ENCODE data around the gene PDLIM5.

Gene PDLIM5

DNA sequence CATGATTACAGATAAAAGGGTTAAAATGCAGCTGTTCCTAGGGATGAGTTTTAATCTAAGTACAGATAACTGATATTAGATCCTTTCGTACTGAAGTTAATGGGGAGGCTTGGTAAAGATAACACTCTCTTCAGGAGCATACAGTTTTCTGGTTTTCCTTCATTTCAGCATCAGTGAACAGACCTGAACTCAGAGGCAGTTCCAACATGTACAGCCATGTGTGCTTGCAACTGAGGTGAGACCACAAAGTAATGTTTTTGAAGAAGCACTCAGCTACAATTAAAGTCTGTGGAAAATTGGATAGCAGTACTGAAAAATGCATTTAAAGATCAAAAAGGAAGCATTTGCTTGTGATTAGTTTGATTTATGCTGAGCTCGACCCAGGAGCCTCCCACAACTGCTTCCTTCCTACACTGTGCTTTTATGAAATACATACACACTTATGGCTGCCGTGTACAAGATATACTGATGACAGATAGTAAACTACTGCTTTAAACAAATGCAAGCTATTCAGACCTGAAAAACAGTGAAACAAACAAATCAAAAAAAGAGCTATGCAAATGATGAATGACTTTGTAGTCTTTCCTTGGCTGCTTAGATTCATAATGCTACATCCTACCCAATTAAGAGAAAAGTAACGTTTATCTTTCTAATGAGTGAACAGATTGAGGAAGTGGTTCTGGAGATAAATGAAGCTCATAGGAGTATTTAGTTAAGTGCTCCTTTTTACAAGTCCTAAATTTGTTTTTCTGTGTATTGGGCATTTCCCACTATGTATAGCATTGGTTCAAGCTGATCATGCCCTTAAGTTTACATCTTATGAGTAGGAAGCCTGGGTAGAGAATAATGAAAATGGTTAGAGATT lies 68.4 kb downstream of the PDLIM5 start:
- no peak for DNase-seq
- Histone ChIP-seq H3K9me3 (ENCODE audit: control insufficient read depth, low read length) (no peaks in the 10 kb centered on the region), H3K4me1 (ENCODE audit: control insufficient read depth, insufficient read depth, low read length, poor library complexity, severe bottlenecking) (peaks cover 4% of the 10 kb centered on the region), H3K4me3 (ENCODE audit: insufficient read depth, low read depth, low read length, poor library complexity, severe bottlenecking) (no peak overlapping the region), H3K27me3 (replicated peaks; ENCODE audit: control insufficient read depth, insufficient read depth, low read length, poor library complexity, severe bottlenecking) (no peaks in the 10 kb centered on the region), H3K36me3 (ENCODE audit: control insufficient read depth, insufficient read depth, low read length) (no peaks in the 10 kb centered on the region), H3K27ac (ENCODE audit: insufficient read depth, low read length, poor library complexity, severe bottlenecking) (no peak overlapping the region)

DNA sequence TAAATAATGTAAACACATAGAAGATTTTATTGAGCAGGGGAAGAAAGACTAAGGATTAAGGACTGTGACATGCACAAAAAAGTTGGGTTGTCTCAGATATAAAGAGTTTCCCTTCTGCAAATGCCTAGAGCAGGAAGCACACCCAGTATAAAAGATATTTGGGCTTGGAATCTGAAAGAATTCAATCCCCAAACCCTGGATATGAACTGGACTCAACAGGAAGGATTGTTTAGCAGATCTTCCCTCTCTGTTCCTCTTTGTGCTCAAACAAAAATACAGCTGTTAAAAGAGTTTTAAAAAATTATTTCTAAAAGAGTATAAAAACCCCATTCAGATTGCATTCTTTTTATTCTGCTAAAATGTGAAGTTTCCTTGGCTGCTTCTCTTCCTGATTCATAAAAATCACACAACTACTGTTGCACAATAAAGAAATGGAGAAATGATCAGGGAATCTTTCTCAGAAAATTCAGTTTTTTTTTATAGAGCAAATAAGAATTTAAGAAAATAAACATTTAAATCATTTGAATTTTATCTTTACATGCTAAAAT lies 71.4 kb downstream of the PDLIM5 start:
- Histone ChIP-seq H3K9me3 (ENCODE audit: control insufficient read depth, low read length) (no peaks in the 10 kb centered on the region), H3K4me3 (ENCODE audit: insufficient read depth, low read depth, low read length, poor library complexity, severe bottlenecking) (no peak overlapping the region), H3K4me1 (ENCODE audit: control insufficient read depth, insufficient read depth, low read length, poor library complexity, severe bottlenecking) (peaks cover 4% of the 10 kb centered on the region), H3K36me3 (ENCODE audit: control insufficient read depth, insufficient read depth, low read length) (no peaks in the 10 kb centered on the region), H3K27ac (ENCODE audit: insufficient read depth, low read length, poor library complexity, severe bottlenecking) (no peak overlapping the region), H3K27me3 (replicated peaks; ENCODE audit: control insufficient read depth, insufficient read depth, low read length, poor library complexity, severe bottlenecking) (no peaks in the 10 kb centered on the region)
- DNase-seq, result no peak

DNA sequence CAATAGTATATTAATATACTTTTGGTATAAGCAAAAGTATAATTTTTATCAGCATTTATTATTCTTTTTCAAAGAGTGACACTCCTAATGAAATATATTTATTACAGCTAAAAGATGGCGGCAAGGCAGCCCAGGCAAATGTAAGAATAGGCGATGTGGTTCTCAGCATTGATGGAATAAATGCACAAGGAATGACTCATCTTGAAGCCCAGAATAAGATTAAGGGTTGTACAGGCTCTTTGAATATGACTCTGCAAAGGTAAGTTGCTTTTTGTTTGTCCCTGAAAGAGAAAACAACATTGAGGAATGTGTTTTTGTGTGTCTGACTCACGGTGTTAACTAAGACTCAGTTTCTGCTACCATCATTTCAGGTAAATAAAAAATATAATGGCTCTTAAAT lies 71.9 kb downstream of the PDLIM5 start:
- no peak overlapping the region for H3K27ac ChIP-seq (ENCODE audit: insufficient read depth, low read length, poor library complexity, severe bottlenecking)
- no peak for DNase-seq

DNA sequence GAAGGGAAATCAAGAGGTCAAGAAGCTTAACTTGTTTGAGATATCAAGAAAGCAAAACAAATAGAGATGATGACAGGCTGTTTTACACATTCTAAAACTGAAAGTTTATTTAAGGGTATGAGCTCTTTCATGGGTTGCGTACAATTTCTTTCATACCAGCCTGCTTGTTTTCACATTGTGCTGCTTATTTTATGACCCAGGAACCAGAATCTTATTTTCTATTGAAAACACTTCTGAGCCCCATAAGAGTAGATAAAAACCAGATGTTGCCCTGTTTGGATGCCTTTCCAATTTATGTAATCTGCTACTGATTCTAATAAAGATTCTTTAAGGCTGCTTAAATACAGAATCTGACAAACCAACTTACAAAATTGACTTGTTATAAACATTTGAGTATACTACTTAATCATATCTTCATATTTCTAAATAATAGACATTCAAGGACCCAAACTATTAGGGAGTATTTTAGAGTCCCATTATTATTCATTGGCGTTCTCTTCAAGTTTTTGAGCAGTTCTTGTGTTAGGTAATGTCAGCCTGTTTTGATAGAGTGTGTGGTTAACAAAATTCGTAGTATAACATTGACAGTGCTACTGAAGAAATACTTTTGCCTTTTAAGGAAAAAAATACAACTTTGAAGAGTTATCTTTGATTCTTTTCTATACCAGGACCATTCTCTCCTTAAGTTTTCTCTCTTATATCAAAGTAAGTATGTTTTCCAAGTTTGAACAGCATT lies 74.4 kb downstream of the PDLIM5 start:
- no peaks in the 10 kb centered on the region for H3K27me3 ChIP-seq (replicated peaks; ENCODE audit: control insufficient read depth, insufficient read depth, low read length, poor library complexity, severe bottlenecking)
- H3K4me1 ChIP-seq (ENCODE audit: control insufficient read depth, insufficient read depth, low read length, poor library complexity, severe bottlenecking), result no peaks in the 10 kb centered on the region
- H3K27ac ChIP-seq (ENCODE audit: insufficient read depth, low read length, poor library complexity, severe bottlenecking), result no peak overlapping the region
- H3K4me3 ChIP-seq (ENCODE audit: insufficient read depth, low read depth, low read length, poor library complexity, severe bottlenecking), result no peak overlapping the region
- DNase-seq, result no peak
- no peaks in the 10 kb centered on the region for H3K9me3 ChIP-seq (ENCODE audit: control insufficient read depth, low read length)
- H3K36me3 ChIP-seq (ENCODE audit: control insufficient read depth, insufficient read depth, low read length), result no peaks in the 10 kb centered on the region

More for the DNA sequence above, 71.9 kb downstream of the PDLIM5 start:
- Histone ChIP-seq H3K27me3 (replicated peaks; ENCODE audit: control insufficient read depth, insufficient read depth, low read length, poor library complexity, severe bottlenecking) (no peaks in the 10 kb centered on the region), H3K36me3 (ENCODE audit: control insufficient read depth, insufficient read depth, low read length) (no peaks in the 10 kb centered on the region), H3K4me1 (ENCODE audit: control insufficient read depth, insufficient read depth, low read length, poor library complexity, severe bottlenecking) (peaks cover 4% of the 10 kb centered on the region), H3K9me3 (ENCODE audit: control insufficient read depth, low read length) (no peaks in the 10 kb centered on the region), H3K4me3 (ENCODE audit: insufficient read depth, low read depth, low read length, poor library complexity, severe bottlenecking) (no peak overlapping the region)

DNA sequence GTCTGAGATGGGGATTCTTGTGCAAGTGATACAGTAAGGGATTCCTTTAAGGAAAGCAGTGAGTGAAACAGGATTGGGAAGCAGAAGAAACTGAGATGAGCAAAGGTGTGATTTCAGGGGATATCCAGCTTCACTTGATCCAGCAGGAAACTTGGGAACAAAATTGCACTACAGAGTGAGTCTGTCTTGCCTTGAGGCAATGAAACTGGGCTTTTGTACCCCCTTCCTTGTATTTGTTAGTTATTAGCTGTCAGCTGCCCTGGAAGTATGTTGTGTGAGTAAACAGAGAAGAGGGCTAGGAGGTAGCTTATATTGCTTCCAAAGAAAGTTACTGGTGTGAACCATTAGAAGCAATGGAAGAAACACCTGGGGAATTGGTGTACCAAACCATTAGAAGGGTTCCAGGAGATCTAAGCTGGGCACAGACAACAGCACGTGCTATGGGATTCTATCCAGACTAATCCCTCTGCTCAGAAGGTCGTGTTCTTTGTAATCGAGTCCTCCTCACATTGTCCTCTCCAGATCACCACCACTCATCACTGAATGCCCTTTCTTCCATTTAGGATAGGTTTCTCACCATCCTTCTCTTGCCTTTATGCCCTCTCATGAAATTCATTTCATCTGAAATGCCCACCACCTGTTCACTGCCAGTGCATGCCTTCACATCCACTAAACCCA lies 76.0 kb downstream of the PDLIM5 start:
- Histone ChIP-seq H3K27ac (ENCODE audit: insufficient read depth, low read length, poor library complexity, severe bottlenecking) (no peak overlapping the region), H3K36me3 (ENCODE audit: control insufficient read depth, insufficient read depth, low read length) (no peaks in the 10 kb centered on the region), H3K4me3 (ENCODE audit: insufficient read depth, low read depth, low read length, poor library complexity, severe bottlenecking) (no peak overlapping the region), H3K9me3 (ENCODE audit: control insufficient read depth, low read length) (no peaks in the 10 kb centered on the region), H3K4me1 (ENCODE audit: control insufficient read depth, insufficient read depth, low read length, poor library complexity, severe bottlenecking) (no peaks in the 10 kb centered on the region), H3K27me3 (replicated peaks; ENCODE audit: control insufficient read depth, insufficient read depth, low read length, poor library complexity, severe bottlenecking) (no peaks in the 10 kb centered on the region)
- no peak for DNase-seq

DNA sequence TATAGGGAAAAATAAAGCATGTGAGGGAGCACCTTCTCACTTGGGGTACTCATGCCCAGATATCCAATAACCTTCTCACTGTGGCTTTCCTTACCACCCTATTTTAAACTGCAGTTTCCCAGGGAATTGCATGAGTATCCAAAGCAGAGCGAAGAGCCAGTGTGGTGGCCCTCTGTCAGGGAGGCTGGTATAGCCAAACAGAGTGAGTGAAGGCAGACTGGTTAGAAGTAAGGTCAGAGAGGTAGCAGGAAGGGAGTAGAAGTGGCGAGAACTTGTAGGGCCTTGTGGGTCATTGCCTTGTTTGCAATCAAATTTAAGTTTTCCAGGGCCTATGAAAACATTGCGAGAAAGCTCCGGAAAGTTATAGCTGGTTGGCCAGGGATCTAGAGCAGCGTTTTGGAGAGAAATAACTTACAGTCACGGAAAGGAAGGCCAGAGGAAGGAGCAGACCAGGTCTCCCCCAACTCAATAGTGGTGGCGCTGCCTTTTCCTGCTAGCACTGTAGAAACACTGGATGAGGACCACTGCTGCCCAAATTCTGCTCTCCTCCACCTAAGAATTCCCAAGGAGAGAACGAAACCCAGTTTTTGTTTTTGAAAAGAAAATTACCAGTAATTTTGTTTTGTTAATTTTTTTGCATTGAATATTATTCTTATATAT lies 77.2 kb downstream of the PDLIM5 start:
- Histone ChIP-seq H3K27ac (ENCODE audit: insufficient read depth, low read length, poor library complexity, severe bottlenecking) (no peak overlapping the region), H3K36me3 (ENCODE audit: control insufficient read depth, insufficient read depth, low read length) (no peaks in the 10 kb centered on the region), H3K27me3 (replicated peaks; ENCODE audit: control insufficient read depth, insufficient read depth, low read length, poor library complexity, severe bottlenecking) (no peaks in the 10 kb centered on the region), H3K4me3 (ENCODE audit: insufficient read depth, low read depth, low read length, poor library complexity, severe bottlenecking) (no peak overlapping the region), H3K9me3 (ENCODE audit: control insufficient read depth, low read length) (no peaks in the 10 kb centered on the region), H3K4me1 (ENCODE audit: control insufficient read depth, insufficient read depth, low read length, poor library complexity, severe bottlenecking) (no peaks in the 10 kb centered on the region)
- no peak for DNase-seq

DNA sequence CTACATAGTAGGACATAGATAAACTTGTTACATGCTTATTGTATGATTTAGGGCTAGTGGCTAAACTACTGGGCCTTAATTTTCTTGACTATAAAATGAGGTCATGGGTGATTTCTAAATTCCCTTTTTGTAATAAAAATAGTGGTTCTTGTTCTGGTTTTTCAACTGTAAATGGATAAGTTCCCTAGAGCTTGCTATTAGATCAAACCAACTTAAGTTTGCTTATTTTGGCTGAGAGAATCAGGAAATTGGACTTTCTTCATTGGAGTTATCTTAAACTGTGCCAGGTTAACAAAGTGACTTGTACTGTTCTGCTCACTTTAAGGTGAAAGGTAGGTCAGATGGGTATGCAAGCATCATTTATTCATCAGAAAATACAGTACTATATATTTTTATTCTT lies 78.3 kb downstream of the PDLIM5 start:
- Histone ChIP-seq H3K9me3 (ENCODE audit: control insufficient read depth, low read length) (no peaks in the 10 kb centered on the region), H3K27me3 (replicated peaks; ENCODE audit: control insufficient read depth, insufficient read depth, low read length, poor library complexity, severe bottlenecking) (no peaks in the 10 kb centered on the region), H3K27ac (ENCODE audit: insufficient read depth, low read length, poor library complexity, severe bottlenecking) (no peak overlapping the region), H3K36me3 (ENCODE audit: control insufficient read depth, insufficient read depth, low read length) (no peaks in the 10 kb centered on the region), H3K4me1 (ENCODE audit: control insufficient read depth, insufficient read depth, low read length, poor library complexity, severe bottlenecking) (no peaks in the 10 kb centered on the region), H3K4me3 (ENCODE audit: insufficient read depth, low read depth, low read length, poor library complexity, severe bottlenecking) (no peak overlapping the region)
- no peak for DNase-seq

DNA sequence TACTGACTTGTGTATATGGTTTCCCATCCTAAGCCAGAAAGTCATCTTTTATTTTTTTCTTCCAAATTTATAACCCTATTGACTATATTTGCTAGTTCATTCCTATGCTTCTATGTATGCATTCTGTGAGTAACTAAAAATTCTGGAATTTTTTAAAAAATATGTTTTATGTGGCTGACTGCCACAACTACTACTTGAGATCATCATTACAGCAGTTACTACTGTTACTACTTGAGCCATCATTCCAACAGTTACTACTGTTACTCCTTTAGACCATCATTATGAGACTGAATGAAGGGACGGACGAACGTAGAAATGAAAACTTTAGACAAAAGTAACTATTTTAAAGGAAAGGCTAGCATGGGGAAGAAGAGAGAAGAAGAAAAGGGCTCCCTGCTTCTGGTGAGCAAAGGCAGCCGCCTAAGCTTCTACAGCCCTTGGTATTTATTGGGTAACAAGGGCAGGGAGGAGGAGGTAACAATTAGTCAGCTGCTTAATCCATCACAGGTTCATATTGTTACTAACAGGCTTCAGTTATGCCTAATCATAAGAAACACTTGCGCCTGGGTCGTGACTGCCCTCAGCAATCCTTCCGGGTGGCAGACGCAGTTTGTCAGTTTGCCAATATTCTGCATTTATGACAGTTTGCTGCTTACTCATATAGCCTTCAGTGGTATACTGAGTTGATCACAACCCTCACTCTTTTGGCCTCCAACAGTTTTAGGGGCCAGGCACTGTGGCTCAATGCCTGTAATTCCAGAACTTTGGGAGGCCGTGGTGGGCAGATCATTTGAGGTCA lies 80.4 kb downstream of the PDLIM5 start:
- DNase-seq, result no peak
- H3K4me3 ChIP-seq (ENCODE audit: insufficient read depth, low read depth, low read length, poor library complexity, severe bottlenecking), result no peak overlapping the region
- H3K36me3 ChIP-seq (ENCODE audit: control insufficient read depth, insufficient read depth, low read length), result no peaks in the 10 kb centered on the region

More for the DNA sequence above, 80.4 kb downstream of the PDLIM5 start:
- H3K27me3 ChIP-seq (replicated peaks; ENCODE audit: control insufficient read depth, insufficient read depth, low read length, poor library complexity, severe bottlenecking), result no peaks in the 10 kb centered on the region
- no peak overlapping the region for H3K27ac ChIP-seq (ENCODE audit: insufficient read depth, low read length, poor library complexity, severe bottlenecking)
- no peaks in the 10 kb centered on the region for H3K9me3 ChIP-seq (ENCODE audit: control insufficient read depth, low read length)
- H3K4me1 ChIP-seq (ENCODE audit: control insufficient read depth, insufficient read depth, low read length, poor library complexity, severe bottlenecking), result no peaks in the 10 kb centered on the region

Measured in effector memory CD4-positive, alpha-beta T cell (primary cell).